H1 (cell line): ENCODE results near the gene KIAA0586. TPM values are rescaled to one million over a fixed set of nuclear protein-coding genes. Genes with fewer than 3 reads are reported as not detected.

ENCODE experiments used
- CTCF ChIA-PET: fragments of 300-600 bp; sonication (Branson Sonifier 250); formaldehyde crosslinking; loops from one replicate; lab custom pipeline; 2021; ENCODE audit not compliant: partially characterized antibody; lab: Charles Lee
- POLR2A ChIA-PET: fragments of 300-600 bp; sonication (Branson Sonifier 250); formaldehyde crosslinking; loops from one replicate; lab custom pipeline; 2021; ENCODE audit warnings: inconsistent platforms; ENCODE audit not compliant: partially characterized antibody; lab: Charles Lee
- DNase-seq, 2 experiments: peaks; one replicate each; pipeline versions ENCODE4 v3.0.0 to v3.0.0-alpha.2; 2010 to 2022; ENCODE audit warnings: low spot score in 2 of 2, low read depth in 1 of 2, mixed read lengths in 1 of 2
- FAIRE-seq: peaks from 2 replicates; lab custom pipeline; 2011; peaks lifted over from hg19 to GRCh38; lab: Jason Lieb, UNC
- H2AFZ ChIP-seq: 2 replicates; pipeline ENCODE4 v1.8.1; 2012; ENCODE audit warnings: low read length, inconsistent platforms
- H2AK5ac ChIP-seq: 2 replicates; pipeline ENCODE4 v1.6.1; 2013; ENCODE audit warnings: low read depth, low read length
- H2BK120ac ChIP-seq: replicated peaks from 2 replicates; pipeline ENCODE3; 2013; ENCODE audit warnings: low read depth, low read length, inconsistent platforms
- H2BK12ac ChIP-seq: 2 replicates; pipeline ENCODE4 v1.6.1; 2013; ENCODE audit warnings: low read depth, low read length
- H2BK15ac ChIP-seq: 2 replicates; pipeline ENCODE4 v1.6.1; 2013; ENCODE audit warnings: low read length
- H2BK20ac ChIP-seq: 2 replicates; pipeline ENCODE4 v1.6.1; 2013; ENCODE audit warnings: low read length
- H2BK5ac ChIP-seq: 2 replicates; pipeline ENCODE4 v1.6.1; 2013; ENCODE audit warnings: low read depth, low read length
- H3K14ac ChIP-seq: 2 replicates; pipeline ENCODE4 v1.6.1; 2013; ENCODE audit warnings: inconsistent platforms; ENCODE audit not compliant: insufficient read length
- H3K18ac ChIP-seq: 2 replicates; pipeline ENCODE4 v1.6.1; 2013; ENCODE audit warnings: low read length; ENCODE audit errors: extremely low read depth
- H3K23ac ChIP-seq: 2 replicates; pipeline ENCODE4 v1.6.1; 2013; ENCODE audit warnings: inconsistent platforms; ENCODE audit not compliant: insufficient read length
- H3K23me2 ChIP-seq: 2 replicates; pipeline ENCODE4 v1.6.1; 2013; ENCODE audit warnings: low read depth, low read length
- H3K27ac ChIP-seq: 2 replicates; pipeline ENCODE4 v1.6.1; 2011; ENCODE audit warnings: low read depth, low read length, inconsistent platforms
- H3K27me3 ChIP-seq, 4 experiments: replicated peaks in 1 of 4; 1 replicate in 1 of 4; 2 replicates in 3 of 4; pipeline versions ENCODE4 v1.6.1 to v1.8.1; 2011 to 2013; ENCODE audit warnings: low read length in 3 of 4, mild to moderate bottlenecking in 3 of 4, inconsistent platforms in 2 of 4, mixed read lengths in 2 of 4, moderate library complexity in 1 of 4; ENCODE audit not compliant: control insufficient read depth in 3 of 4, insufficient read depth in 3 of 4; ENCODE audit errors: extremely low read depth in 1 of 4
- H3K36me3 ChIP-seq, 4 experiments: 2 replicates each; pipeline versions ENCODE4 v1.6.1 to v1.8.1; 2011 to 2013; ENCODE audit warnings: mild to moderate bottlenecking in 4 of 4, low read length in 3 of 4, moderate library complexity in 2 of 4, control low read depth in 1 of 4, inconsistent platforms in 1 of 4; ENCODE audit not compliant: insufficient read depth in 4 of 4, control insufficient read depth in 2 of 4
- H3K4ac ChIP-seq: replicated peaks from 2 replicates; pipeline ENCODE3; 2013; ENCODE audit warnings: low read length, low read depth, mixed read lengths, inconsistent platforms; ENCODE audit not compliant: insufficient read length
- H3K4me1 ChIP-seq, 4 experiments: replicated peaks in 1 of 4; 1 replicate in 1 of 4; 2 replicates in 3 of 4; pipeline versions ENCODE4 v1.6.1 to v1.8.1; 2011 to 2013; ENCODE audit warnings: low read length in 3 of 4, inconsistent platforms in 2 of 4, mixed read lengths in 1 of 4; ENCODE audit not compliant: insufficient read depth in 4 of 4, control insufficient read depth in 3 of 4
- H3K4me2 ChIP-seq, 2 experiments: 2 replicates each; pipeline versions ENCODE4 v1.6.1 to v1.8.1; 2011 to 2013; ENCODE audit warnings: low read depth in 2 of 2, low read length in 2 of 2, control low read depth in 1 of 2, inconsistent platforms in 1 of 2, mild to moderate bottlenecking in 1 of 2; ENCODE audit not compliant: insufficient read depth in 1 of 2
- H3K4me3 ChIP-seq, 4 experiments: fragments of 200-600, 300-600 bp in 1 of 4; sonication (generic), shearing (Covaris generic), sonication (Bioruptor Twin) in 1 of 4; 2 replicates each; pipeline versions ENCODE4 v1.5.1 to v1.8.1; 2011 to 2016; ENCODE audit warnings: low read length in 4 of 4, low read depth in 3 of 4, control low read depth in 2 of 4, inconsistent platforms in 2 of 4, mild to moderate bottlenecking in 2 of 4, mixed read lengths in 1 of 4, moderate library complexity in 1 of 4; ENCODE audit not compliant: insufficient read depth in 2 of 4; ENCODE audit errors: extremely low read depth in 1 of 4
- H3K56ac ChIP-seq: replicated peaks from 2 replicates; pipeline ENCODE3; 2013; ENCODE audit warnings: low read depth, mild to moderate bottlenecking, mixed read lengths, low read length, inconsistent platforms; ENCODE audit not compliant: insufficient read length
- H3K79me1 ChIP-seq: 2 replicates; pipeline ENCODE4 v1.6.1; 2013; ENCODE audit warnings: low read depth, low read length, control low read depth
- H3K79me2 ChIP-seq, 2 experiments: 2 replicates each; pipeline versions ENCODE4 v1.6.1 to v1.8.1; 2012 to 2013; ENCODE audit warnings: low read length in 2 of 2, mild to moderate bottlenecking in 2 of 2, inconsistent platforms in 1 of 2; ENCODE audit not compliant: insufficient read depth in 2 of 2, control insufficient read depth in 1 of 2
- H3K9ac ChIP-seq, 4 experiments: replicated peaks in 1 of 4; 1 replicate in 1 of 4; 2 replicates in 3 of 4; pipeline versions ENCODE4 v1.6.1 to v1.8.1; 2011 to 2013; ENCODE audit warnings: low read depth in 3 of 4, low read length in 3 of 4, control low read depth in 2 of 4, mild to moderate bottlenecking in 2 of 4, moderate library complexity in 2 of 4, inconsistent platforms in 1 of 4; ENCODE audit errors: extremely low read depth in 1 of 4
- H3K9me3 ChIP-seq, 2 experiments: 2 replicates each; pipeline versions ENCODE4 v1.6.1 to v1.8.1; 2012 to 2013; ENCODE audit warnings: mild to moderate bottlenecking in 2 of 2, moderate library complexity in 2 of 2, control low read depth in 1 of 2, inconsistent platforms in 1 of 2, low read depth in 1 of 2, low read length in 1 of 2, mixed read lengths in 1 of 2; ENCODE audit not compliant: insufficient read depth in 2 of 2
- H4K20me1 ChIP-seq, 2 experiments: replicated peaks in 1 of 2; 2 replicates each; pipeline versions ENCODE3 to v1.8.1; 2011 to 2013; ENCODE audit warnings: inconsistent platforms in 2 of 2, low read length in 2 of 2, mild to moderate bottlenecking in 1 of 2; ENCODE audit not compliant: insufficient read depth in 2 of 2, control insufficient read depth in 1 of 2
- H4K5ac ChIP-seq: 2 replicates; pipeline ENCODE4 v1.6.1; 2013; ENCODE audit warnings: low read length, low read depth, mixed read lengths, inconsistent platforms; ENCODE audit not compliant: insufficient read length
- H4K8ac ChIP-seq: 2 replicates; pipeline ENCODE4 v1.8.0; 2013; ENCODE audit warnings: mild to moderate bottlenecking, moderate library complexity, low read length, inconsistent platforms; ENCODE audit not compliant: insufficient read depth; ENCODE audit errors: extremely low read depth
- H4K91ac ChIP-seq: replicated peaks from 2 replicates; pipeline ENCODE3; 2013; ENCODE audit warnings: low read length, mixed read lengths, inconsistent platforms; ENCODE audit not compliant: insufficient read length
- ASH2L ChIP-seq: fragments of 200-600, 300-600 bp; sonication (generic); IDR thresholded peaks from one replicate; pipeline ENCODE4 v1.7.1; 2017; ENCODE audit warnings: low read length
- CBX5 ChIP-seq: fragments of 300-800, 300-1000 bp; sonication (generic); IDR thresholded peaks from 2 replicates; pipeline ENCODE4 v1.7.1; 2016; ENCODE audit warnings: antibody characterized with exemption, low read length, low read depth
- CREB1 ChIP-seq: IDR thresholded peaks from 2 replicates; pipeline ENCODE4 v1.6.1; 2012; ENCODE audit warnings: inconsistent platforms
- GABPA ChIP-seq: IDR thresholded peaks from 2 replicates; pipeline ENCODE4 v1.6.1; 2011; ENCODE audit warnings: mild to moderate bottlenecking, low read length, moderate library complexity, borderline replicate concordance; ENCODE audit not compliant: insufficient read depth
- HDAC2 ChIP-seq, 2 experiments: fragments of 300-600 bp in 1 of 2; sonication (generic) in 1 of 2; IDR thresholded peaks; 2 replicates each; pipeline ENCODE4 v1.6.1; 2011 to 2012; ENCODE audit warnings: low read depth in 2 of 2, low read length in 2 of 2, mild to moderate bottlenecking in 2 of 2, moderate library complexity in 2 of 2, borderline replicate concordance in 1 of 2, inconsistent platforms in 1 of 2
- HDAC6 ChIP-seq: IDR thresholded peaks from one replicate; pipeline ENCODE4 v1.7.1; 2012; ENCODE audit warnings: low read depth, mild to moderate bottlenecking, inconsistent platforms, low read length, moderate library complexity
- JUN ChIP-seq: IDR thresholded peaks from 2 replicates; pipeline ENCODE4 v1.6.1; 2011; ENCODE audit warnings: low read depth, mild to moderate bottlenecking, improper control_type of control experiment, low read length
- KDM1A ChIP-seq: fragments of 200-600, 300-600 bp; sonication (generic); IDR thresholded peaks from 2 replicates; pipeline ENCODE4 v1.7.1; 2016; ENCODE audit warnings: mild to moderate bottlenecking, low read length, borderline replicate concordance
- POLR2AphosphoS5 ChIP-seq: IDR thresholded peaks from 2 replicates; pipeline ENCODE4 v1.6.1; 2011; ENCODE audit warnings: low read depth, low read length
- POU5F1 ChIP-seq: IDR thresholded peaks from 2 replicates; pipeline ENCODE4 v1.6.1; 2011; ENCODE audit warnings: low read depth, mild to moderate bottlenecking, low read length, moderate library complexity
- RNF2 ChIP-seq: fragments of 200-900, 300-1000 bp; sonication (generic); IDR thresholded peaks from 2 replicates; pipeline ENCODE4 v1.7.1; 2016; ENCODE audit warnings: borderline replicate concordance, low read depth, mild to moderate bottlenecking, antibody characterized with exemption, low read length; ENCODE audit not compliant: poor library complexity, severe bottlenecking; ENCODE audit errors: missing control alignments
- SIN3A ChIP-seq, 2 experiments: IDR thresholded peaks in 1 of 2; conservative IDR thresholded peaks in 1 of 2; 2 replicates each; pipeline ENCODE4 v1.6.1; 2011 to 2012; ENCODE audit warnings: low read length in 2 of 2, improper control_type of control experiment in 1 of 2, low read depth in 1 of 2, mild to moderate bottlenecking in 1 of 2
- SP4 ChIP-seq: IDR thresholded peaks from 2 replicates; pipeline ENCODE4 v1.6.1; 2012; ENCODE audit warnings: low read length, inconsistent platforms
- ZNF274 ChIP-seq: IDR thresholded peaks from 2 replicates; pipeline ENCODE4 v1.7.0; 2012; ENCODE audit warnings: low read length, borderline replicate concordance; ENCODE audit errors: extremely low read depth
- WGBS, 2 experiments: shearing (Covaris generic) in 1 of 2; methylation state at CpG; one replicate each; pipeline versions ENCODE4 v1.1.6 to v1.1.7; 2013 to 2015; ENCODE audit warnings: low lambda C conversion rate in 2 of 2, mixed read lengths in 2 of 2, inconsistent platforms in 1 of 2, low coverage in 1 of 2, missing lambda C conversion rate in 1 of 2; ENCODE audit not compliant: insufficient replicate concordance in 2 of 2, insufficient coverage in 1 of 2, insufficient read length in 1 of 2; ENCODE audit errors: extremely low coverage in 1 of 2, missing lambda C conversion rate in 1 of 2; 5-methylcytosine and 5-hydroxymethylcytosine counted together
- polyA plus RNA-seq, 7 experiments: library from polyadenylated mRNA; depleted of rRNA in 3 of 7; stranded (reverse) in 5 of 7; unstranded in 2 of 7; fragments of >200 nt in 5 of 7; fragments of 200-250 nt in 2 of 7; gene quantifications; 1 replicate in 5 of 7; 2 replicates in 1 of 7; 4 replicates in 1 of 7; pipeline versions ENCODE4 v1.2.1 to v1.2.3, GENCODE V29; 2011 to 2013; ENCODE audit warnings: missing spikeins in 2 of 7, mixed read lengths in 2 of 7
- total RNA-seq: library from RNA; stranded (reverse); fragmentation: NEBNext Ultra II Directional; extraction: Animal tissue kit (Norgen Biotek cat#: 25700); gene quantifications from 2 replicates; pipeline ENCODE4 v1.2.1, GENCODE V29; 2021
- TF ChIP-seq, protein P1 (sequence below): IDR thresholded peaks from 2 replicates; pipeline ENCODE4 v1.6.1; 2012; ENCODE audit warnings: inconsistent platforms

The KIAA0586 gene
- total and polyA plus RNA-seq, 2 of the 8 experiments (the other 6 are each of a cell fraction or from before 2014, with no cell fraction given): 7.2 to 24.8 TPM

- H3K9me3 ChIP-seq: no peaks in the 10 kb centered on the region
- H3K79me2 ChIP-seq: no peaks in the 10 kb centered on the region
- no peak overlapping the region for H3K4me3 ChIP-seq
- no peak overlapping the region for H2BK5ac ChIP-seq
- FAIRE-seq (no peak), DNase-seq (no peak)
- H3K79me1 ChIP-seq: no peaks in the 10 kb centered on the region
- POLR2A ChIA-PET: no interaction called here
- peaks cover 2 to 30% (median 8%) of the 10 kb centered on the region in 4 experiments; a peak in 6 of 8 replicates for H3K36me3 ChIP-seq
- H2BK15ac ChIP-seq: no peak overlapping the region
- no peak overlapping the region for H2BK120ac ChIP-seq
- no peak overlapping the region for H3K23ac ChIP-seq
- CTCF ChIA-PET: no interaction called here
- WGBS, 2 experiments: 95% methylated on average over 5 of the region's 5 CpGs; no CpG with 5 or more reads in 1 of the 2 experiments
- no peaks in the 10 kb centered on the region for H3K23me2 ChIP-seq
- no peak overlapping the region for H3K27ac ChIP-seq
- no peak overlapping the region for H3K9ac ChIP-seq
- no peak overlapping the region for H3K18ac ChIP-seq
- H3K14ac ChIP-seq: no peak overlapping the region
- no peaks in the 10 kb centered on the region for H3K27me3 ChIP-seq
- H3K4me2 ChIP-seq: no peak overlapping the region
- H4K20me1 ChIP-seq: no peaks in the 10 kb centered on the region
- H2BK20ac ChIP-seq: no peak overlapping the region
- no peak overlapping the region for H4K8ac ChIP-seq
- no peak overlapping the region for H2AK5ac ChIP-seq
- no peak overlapping the region for H2AFZ ChIP-seq
- H3K4me1 ChIP-seq: no peaks in the 10 kb centered on the region
- H4K91ac ChIP-seq: no peak overlapping the region
- H2BK12ac ChIP-seq: no peak overlapping the region
- H4K5ac ChIP-seq: no peak overlapping the region
- H3K4ac ChIP-seq: no peak overlapping the region
- H3K56ac ChIP-seq: no peak overlapping the region
- no peak for TF ChIP-seq JUN
- TF ChIP-seq, protein P1, sequence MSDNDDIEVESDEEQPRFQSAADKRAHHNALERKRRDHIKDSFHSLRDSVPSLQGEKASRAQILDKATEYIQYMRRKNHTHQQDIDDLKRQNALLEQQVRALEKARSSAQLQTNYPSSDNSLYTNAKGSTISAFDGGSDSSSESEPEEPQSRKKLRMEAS: no peak
- no peak for TF ChIP-seq CREB1
- TF ChIP-seq HDAC2 (IDR thresholded peaks at IDR 0.05; ENCODE audit: borderline replicate concordance in 1 of 2, low read depth in 2 of 2, low read length in 2 of 2): no peak
- TF ChIP-seq SIN3A (conservative IDR thresholded peaks at IDR 0.05 in 1 of 2, IDR thresholded peaks at IDR 0.05 in 1 of 2; ENCODE audit: low read depth in 1 of 2, low read length in 2 of 2): no peak
- no peak for TF ChIP-seq POU5F1
- TF ChIP-seq KDM1A: no peak
- no peak for TF ChIP-seq POLR2AphosphoS5
- TF ChIP-seq ZNF274: no peak
- TF ChIP-seq GABPA: no peak
- TF ChIP-seq SP4: no peak
- TF ChIP-seq RNF2: no peak
- TF ChIP-seq CBX5: no peak
- TF ChIP-seq ASH2L: no peak
- TF ChIP-seq HDAC6: no peak
Observed at GRCh38 chr14:58444627-58445026, 17.1 kb downstream of the KIAA0586 start.
